Kasumi-1 (cell line): Measurements from ENCODE around the gene DAB2IP.
A peak's percentile ranks its signal among the peaks of the same experiment; 100 is the strongest.
"Not testable (repeated sequence)": the region's sequence is repeated elsewhere in the genome, so short reads cannot be mapped to it uniquely, and the experiment has no call there.

ENCODE experiments used
- DNase-seq, 2 experiments: peaks; one replicate each; lab custom pipeline; 2025; lab: John Stamatoyannopoulos, UW

The DAB2IP gene

GRCh38 chr9:121727295-121728020 is 76.0 kb downstream of the DAB2IP start:
- DNase-seq: no peak

GRCh38 chr9:121728916-121729315 is 77.5 kb downstream of the DAB2IP start:
- DNase-seq: no peak

- DNase-seq: no peak
Measured at GRCh38 chr9:121729769-121730562, 78.5 kb downstream of the DAB2IP start.

GRCh38 chr9:121731090-121731489 is 79.7 kb downstream of the DAB2IP start:
- no peak for DNase-seq

GRCh38 chr9:121731919-121732318 is 80.5 kb downstream of the DAB2IP start:
- DNase-seq: no peak

GRCh38 chr9:121732389-121732788 is 81.0 kb downstream of the DAB2IP start:
- DNase-seq: no peak

- no peak for DNase-seq
Measured at GRCh38 chr9:121732886-121733285, 81.5 kb downstream of the DAB2IP start.

- no peak for DNase-seq
Measured at GRCh38 chr9:121734465-121734864, 83.0 kb downstream of the DAB2IP start.

GRCh38 chr9:121735065-121735792 is 83.8 kb downstream of the DAB2IP start:
- DNase-seq: peak; percentile 34 to 41

GRCh38 chr9:121735793-121736770 is 84.6 kb downstream of the DAB2IP start:
- peak in 1 of 2 experiments; percentile 8 for DNase-seq

- no peak for DNase-seq
Measured at GRCh38 chr9:121736934-121737462, 85.6 kb downstream of the DAB2IP start.

GRCh38 chr9:121737481-121737931 is 86.1 kb downstream of the DAB2IP start:
- DNase-seq: no peak

- no peak for DNase-seq
Measured at GRCh38 chr9:121738411-121738810, 87.0 kb downstream of the DAB2IP start.

GRCh38 chr9:121738968-121739367 is 87.5 kb downstream of the DAB2IP start:
- no peak for DNase-seq

GRCh38 chr9:121739971-121740370 is 88.5 kb downstream of the DAB2IP start:
- no peak for DNase-seq

- DNase-seq: no peak
Measured at GRCh38 chr9:121741228-121741918, 89.9 kb downstream of the DAB2IP start.

GRCh38 chr9:121741919-121742283 is 90.5 kb downstream of the DAB2IP start:
- DNase-seq: not testable (repeated sequence)

- DNase-seq: no peak
Measured at GRCh38 chr9:121742923-121743322, 91.5 kb downstream of the DAB2IP start.

GRCh38 chr9:121743441-121744001 is 92.1 kb downstream of the DAB2IP start:
- DNase-seq: no peak

GRCh38 chr9:121744002-121744686 is 92.7 kb downstream of the DAB2IP start:
- DNase-seq: peak; percentile 15 to 39
